ENCODE measurements around the gene ZNF726.

DNA sequence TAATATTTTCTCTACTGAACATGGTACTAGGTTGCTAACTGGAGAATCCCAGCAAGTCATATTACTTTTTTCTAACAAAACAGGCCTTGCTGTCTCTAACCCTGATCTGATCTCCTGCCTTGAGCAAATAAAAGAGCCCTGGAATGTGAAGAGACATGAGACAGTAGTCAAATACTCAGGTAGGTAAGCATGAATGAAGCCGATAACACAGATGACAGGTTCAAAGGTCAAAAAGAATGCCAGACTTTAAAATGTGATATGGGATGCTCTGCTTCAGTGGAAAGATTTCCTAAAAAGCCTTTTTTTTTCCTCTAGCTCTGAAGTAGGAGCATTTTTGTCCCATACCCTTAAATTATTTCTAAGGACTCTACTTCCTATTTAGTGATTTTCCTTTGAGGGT, 28.7 kb downstream of the ZNF726 start:
- TF ChIP-seq, protein P1, sequence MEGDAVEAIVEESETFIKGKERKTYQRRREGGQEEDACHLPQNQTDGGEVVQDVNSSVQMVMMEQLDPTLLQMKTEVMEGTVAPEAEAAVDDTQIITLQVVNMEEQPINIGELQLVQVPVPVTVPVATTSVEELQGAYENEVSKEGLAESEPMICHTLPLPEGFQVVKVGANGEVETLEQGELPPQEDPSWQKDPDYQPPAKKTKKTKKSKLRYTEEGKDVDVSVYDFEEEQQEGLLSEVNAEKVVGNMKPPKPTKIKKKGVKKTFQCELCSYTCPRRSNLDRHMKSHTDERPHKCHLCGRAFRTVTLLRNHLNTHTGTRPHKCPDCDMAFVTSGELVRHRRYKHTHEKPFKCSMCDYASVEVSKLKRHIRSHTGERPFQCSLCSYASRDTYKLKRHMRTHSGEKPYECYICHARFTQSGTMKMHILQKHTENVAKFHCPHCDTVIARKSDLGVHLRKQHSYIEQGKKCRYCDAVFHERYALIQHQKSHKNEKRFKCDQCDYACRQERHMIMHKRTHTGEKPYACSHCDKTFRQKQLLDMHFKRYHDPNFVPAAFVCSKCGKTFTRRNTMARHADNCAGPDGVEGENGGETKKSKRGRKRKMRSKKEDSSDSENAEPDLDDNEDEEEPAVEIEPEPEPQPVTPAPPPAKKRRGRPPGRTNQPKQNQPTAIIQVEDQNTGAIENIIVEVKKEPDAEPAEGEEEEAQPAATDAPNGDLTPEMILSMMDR (IDR thresholded peaks at IDR 0.05; ENCODE audit: low read depth, low read length, poor library complexity, severe bottlenecking): no peak
- TF ChIP-seq EZH2phosphoT487 (IDR thresholded peaks at IDR 0.05; ENCODE audit: borderline replicate concordance, low read length): no peak

Data from DOHH2 (cell line).